GM15510 (cell line): Measurements from ENCODE around the gene FAM184A.

Source experiments
- POLR2A ChIP-seq: IDR thresholded peaks from 3 replicates; pipeline ENCODE4 v1.6.1; 2011; ENCODE audit warnings: borderline replicate concordance; ENCODE audit not compliant: insufficient read length; ENCODE audit errors: extremely low read depth

The FAM184A gene

GRCh38 chr6:118971682-118972081 is 106.8 kb downstream of the FAM184A start:
- no peak for TF ChIP-seq POLR2A

- no peak for TF ChIP-seq POLR2A
Measured at GRCh38 chr6:118970866-118971265, 107.6 kb downstream of the FAM184A start.

- TF ChIP-seq POLR2A, result no peak
Measured at GRCh38 chr6:118968416-118968815, 110.0 kb downstream of the FAM184A start.

GRCh38 chr6:118967239-118967638 is 111.2 kb downstream of the FAM184A start:
- TF ChIP-seq POLR2A, result no peak

GRCh38 chr6:118965843-118966370 is 112.6 kb downstream of the FAM184A start:
- TF ChIP-seq POLR2A, result no peak

- TF ChIP-seq POLR2A, result no peak
Measured at GRCh38 chr6:118965371-118965770, 113.1 kb downstream of the FAM184A start.

GRCh38 chr6:118963003-118963402 is 115.5 kb downstream of the FAM184A start:
- no peak for TF ChIP-seq POLR2A

- TF ChIP-seq POLR2A, result no peak
Measured at GRCh38 chr6:118959903-118960302, 118.6 kb downstream of the FAM184A start.

GRCh38 chr6:118953391-118953790 is 125.1 kb downstream of the FAM184A start:
- no peak for TF ChIP-seq POLR2A

GRCh38 chr6:118952683-118953082 is 125.8 kb downstream of the FAM184A start:
- no peak for TF ChIP-seq POLR2A

GRCh38 chr6:118945217-118945616 is 133.2 kb downstream of the FAM184A start:
- no peak for TF ChIP-seq POLR2A

- no peak for TF ChIP-seq POLR2A
Measured at GRCh38 chr6:118940770-118941169, 137.7 kb downstream of the FAM184A start.

- TF ChIP-seq POLR2A, result no peak
Measured at GRCh38 chr6:118939683-118940082, 138.8 kb downstream of the FAM184A start.

GRCh38 chr6:118935978-118936703 is 142.3 kb downstream of the FAM184A start:
- TF ChIP-seq POLR2A, result no peak

GRCh38 chr6:118935331-118935668 is 143.2 kb downstream of the FAM184A start:
- no peak for TF ChIP-seq POLR2A

- peak; percentile 76 for TF ChIP-seq POLR2A
Measured at GRCh38 chr6:118934461-118935330, 143.8 kb downstream of the FAM184A start, which contains the start of gene MCM9. MCM9 (minus strand) TSS chr6:118935159; CDS start chr6:118931723, 3,436 bp downstream.

- no peak for TF ChIP-seq POLR2A
Measured at GRCh38 chr6:118933855-118934460, 144.5 kb downstream of the FAM184A start.
